Thoracic aorta (tissue), 2 donors: ENCODE data around the gene LPAR3. TPM values are rescaled to one million over a fixed set of nuclear protein-coding genes. Genes with fewer than 3 reads are reported as not detected.

Experiments
- ATAC-seq: fragments of 150-250 bp; one replicate; pipeline ENCODE4 v1.8.0; 2017; ENCODE audit warnings: low read depth; ENCODE audit not compliant: insufficient number of reproducible peaks, low FRiP score
- DNase-seq: peaks from one replicate; pipeline ENCODE4 v3.0.0-alpha.2; 2020; ENCODE audit warnings: low spot score
- H3K27ac ChIP-seq, 2 donors: fragments of 200-600 bp; sonication (generic); 1 replicate in 1 of 2; 2 replicates in 1 of 2; pipeline ENCODE4 v1.5.1; 2016; ENCODE audit warnings: mild to moderate bottlenecking in 2 of 2, moderate library complexity in 2 of 2
- H3K27me3 ChIP-seq: fragments of 200-600 bp; sonication (generic); replicated peaks from 2 replicates; pipeline ENCODE4 v1.6.0; 2016; ENCODE audit warnings: mild to moderate bottlenecking; ENCODE audit not compliant: insufficient read depth
- H3K36me3 ChIP-seq: fragments of 200-600 bp; sonication (generic); one replicate; pipeline ENCODE4 v1.5.1; 2016
- H3K4me1 ChIP-seq, 2 donors: fragments of 200-600 bp; sonication (generic); 1 replicate in 1 of 2; 2 replicates in 1 of 2; pipeline versions ENCODE4 v1.5.1 to v1.6.0; 2016; ENCODE audit warnings: low read depth in 2 of 2, mild to moderate bottlenecking in 1 of 2; ENCODE audit not compliant: control insufficient read depth in 1 of 2
- H3K4me3 ChIP-seq: fragments of 200-600 bp; sonication (generic); 2 replicates; pipeline ENCODE4 v1.5.1; 2016; ENCODE audit warnings: mild to moderate bottlenecking
- H3K9me3 ChIP-seq: fragments of 200-600 bp; sonication (generic); 2 replicates; pipeline ENCODE4 v1.5.1; 2016
- total RNA-seq, 2 donors: library from RNA; depleted of rRNA; stranded (reverse); fragments of >200 nt; gene quantifications; one replicate each; pipeline versions ENCODE4 v1.1.0 to v1.2.3, GENCODE V29; 2016
- TF ChIP-seq, protein P1 (sequence below): fragments of 200-600 bp; sonication (generic); IDR thresholded peaks from one replicate; pipeline ENCODE4 v1.5.1; 2019; ENCODE audit warnings: antibody characterized with exemption

Gene LPAR3
- total RNA-seq, 2 donors from 2014 or later = 1.1 to 2.7 TPM

DNA sequence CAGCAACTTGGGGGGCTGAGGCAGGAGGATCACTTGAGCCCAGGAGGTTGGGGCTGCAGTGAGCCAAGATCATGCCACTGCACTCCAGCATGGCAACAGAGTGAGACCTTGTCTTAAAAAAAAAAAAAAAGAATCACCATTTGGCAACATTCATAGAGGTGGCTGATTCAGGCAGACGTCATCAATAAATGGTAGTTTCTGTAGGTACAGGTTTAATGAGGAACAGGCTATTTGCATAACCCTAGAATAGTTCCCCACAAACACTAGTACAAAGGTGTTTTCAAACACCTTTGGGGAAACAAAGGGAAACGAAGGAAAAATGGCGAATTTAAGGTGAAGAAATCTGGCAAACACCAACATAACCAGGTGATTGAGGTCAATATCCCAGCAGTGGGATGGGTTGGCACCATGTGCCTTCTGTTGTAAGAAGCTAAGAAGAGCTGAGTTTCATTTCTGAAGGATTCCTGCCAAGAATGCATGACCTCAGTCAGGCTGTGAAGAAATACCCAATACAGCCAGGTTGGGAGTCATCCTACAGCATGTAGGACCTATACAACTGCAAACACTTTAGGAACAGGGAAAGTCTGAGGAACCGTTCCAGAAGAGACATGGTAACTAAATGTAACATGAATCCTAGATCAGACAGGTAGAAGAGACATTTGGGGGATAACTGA, 5.6 kb downstream of the LPAR3 start:
- ATAC-seq = no peak
- no peak for DNase-seq
- H3K4me3 ChIP-seq = no peak overlapping the region
- H3K27ac ChIP-seq = no peak overlapping the region
- peaks cover under 1% of the 10 kb centered on the region in 2 donors for H3K4me1 ChIP-seq
- H3K9me3 ChIP-seq = no peaks in the 10 kb centered on the region
- TF ChIP-seq, protein P1, sequence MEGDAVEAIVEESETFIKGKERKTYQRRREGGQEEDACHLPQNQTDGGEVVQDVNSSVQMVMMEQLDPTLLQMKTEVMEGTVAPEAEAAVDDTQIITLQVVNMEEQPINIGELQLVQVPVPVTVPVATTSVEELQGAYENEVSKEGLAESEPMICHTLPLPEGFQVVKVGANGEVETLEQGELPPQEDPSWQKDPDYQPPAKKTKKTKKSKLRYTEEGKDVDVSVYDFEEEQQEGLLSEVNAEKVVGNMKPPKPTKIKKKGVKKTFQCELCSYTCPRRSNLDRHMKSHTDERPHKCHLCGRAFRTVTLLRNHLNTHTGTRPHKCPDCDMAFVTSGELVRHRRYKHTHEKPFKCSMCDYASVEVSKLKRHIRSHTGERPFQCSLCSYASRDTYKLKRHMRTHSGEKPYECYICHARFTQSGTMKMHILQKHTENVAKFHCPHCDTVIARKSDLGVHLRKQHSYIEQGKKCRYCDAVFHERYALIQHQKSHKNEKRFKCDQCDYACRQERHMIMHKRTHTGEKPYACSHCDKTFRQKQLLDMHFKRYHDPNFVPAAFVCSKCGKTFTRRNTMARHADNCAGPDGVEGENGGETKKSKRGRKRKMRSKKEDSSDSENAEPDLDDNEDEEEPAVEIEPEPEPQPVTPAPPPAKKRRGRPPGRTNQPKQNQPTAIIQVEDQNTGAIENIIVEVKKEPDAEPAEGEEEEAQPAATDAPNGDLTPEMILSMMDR = no peak
- H3K27me3 ChIP-seq = no peaks in the 10 kb centered on the region
- no peaks in the 10 kb centered on the region for H3K36me3 ChIP-seq

DNA sequence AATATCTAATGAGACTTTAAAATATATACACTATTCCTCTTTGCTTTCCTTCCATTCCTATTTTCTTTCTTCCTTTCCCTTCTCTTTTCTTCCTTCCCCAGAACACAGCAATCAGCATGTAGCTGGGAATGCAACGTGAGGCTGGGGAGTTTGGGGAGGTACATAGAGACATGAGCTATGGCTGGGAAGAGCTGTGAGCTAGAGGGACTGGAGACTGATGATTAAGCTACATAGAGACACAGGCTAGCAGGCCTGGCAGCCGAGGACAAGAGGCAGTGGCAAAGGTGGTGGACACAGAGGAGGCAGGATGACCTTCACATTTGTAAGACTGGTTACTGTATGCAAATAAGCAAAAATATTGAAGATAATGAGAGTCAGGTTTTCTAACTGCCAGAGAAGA, 7.5 kb downstream of the LPAR3 start:
- H3K4me1 ChIP-seq = no peaks in the 10 kb centered on the region
- no peak for DNase-seq
- H3K27ac ChIP-seq = no peak overlapping the region
- H3K4me3 ChIP-seq = no peak overlapping the region
- no peaks in the 10 kb centered on the region for H3K36me3 ChIP-seq
- no peaks in the 10 kb centered on the region for H3K27me3 ChIP-seq
- no peaks in the 10 kb centered on the region for H3K9me3 ChIP-seq
- ATAC-seq = no peak
- TF ChIP-seq, protein P1 = no peak

DNA sequence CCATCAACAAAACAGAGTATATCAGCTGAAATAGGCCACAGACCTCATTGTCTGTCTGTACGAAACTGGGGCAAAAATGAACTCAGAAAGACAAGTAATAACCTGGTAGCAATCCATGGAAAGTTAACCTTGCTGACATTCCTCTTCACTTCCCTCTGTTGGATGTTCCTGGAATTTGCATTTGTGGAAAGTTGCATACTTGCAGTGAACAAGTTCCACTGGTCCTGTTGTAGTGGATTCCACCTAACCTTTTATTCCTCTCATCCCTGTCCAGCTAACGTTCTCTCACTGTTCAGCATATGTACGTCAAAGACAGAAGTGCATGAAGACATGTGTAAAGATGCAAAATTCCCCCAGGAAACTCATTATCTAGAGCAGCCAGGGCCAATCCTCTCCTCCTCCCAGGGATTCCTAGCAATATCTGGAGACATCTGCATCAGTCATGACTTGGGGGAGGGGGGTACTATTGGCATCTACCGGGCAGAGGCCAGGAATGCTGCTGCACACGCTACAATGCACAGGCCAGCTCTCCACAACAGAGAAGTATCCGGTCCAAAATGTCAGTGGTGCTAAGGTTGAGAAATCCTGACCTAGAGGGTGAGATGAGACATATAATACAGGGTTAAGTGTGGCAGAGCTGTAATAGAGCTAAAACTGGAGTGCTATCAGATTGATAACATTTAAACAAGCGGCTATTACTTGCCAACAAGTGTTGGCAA, 8.2 kb downstream of the LPAR3 start:
- no peaks in the 10 kb centered on the region for H3K36me3 ChIP-seq
- ATAC-seq = no peak
- no peaks in the 10 kb centered on the region for H3K4me1 ChIP-seq
- TF ChIP-seq, protein P1 = no peak
- DNase-seq = no peak
- H3K9me3 ChIP-seq = no peaks in the 10 kb centered on the region
- no peak overlapping the region for H3K27ac ChIP-seq
- no peaks in the 10 kb centered on the region for H3K27me3 ChIP-seq
- no peak overlapping the region for H3K4me3 ChIP-seq

DNA sequence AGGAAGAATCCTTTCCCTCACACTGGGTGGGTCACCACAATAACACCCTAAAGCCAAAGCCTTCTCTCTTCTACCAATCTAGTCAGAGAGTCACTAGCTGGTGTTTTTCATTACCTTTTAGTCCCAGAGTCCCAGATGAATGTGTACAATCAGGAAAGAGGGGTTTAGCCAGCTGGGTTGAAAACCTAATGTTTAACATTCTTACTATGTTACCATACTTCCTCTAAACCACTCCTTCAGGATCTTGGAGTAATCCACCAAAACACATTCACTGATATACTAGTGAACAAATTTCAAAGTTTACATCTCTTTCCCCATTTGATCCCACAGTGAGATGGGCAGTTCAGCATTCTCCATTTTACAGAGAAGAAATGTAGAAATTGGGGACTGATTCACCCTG, 9.7 kb downstream of the LPAR3 start:
- TF ChIP-seq, protein P1 = no peak
- no peaks in the 10 kb centered on the region for H3K9me3 ChIP-seq
- H3K36me3 ChIP-seq = no peaks in the 10 kb centered on the region
- H3K27me3 ChIP-seq = no peaks in the 10 kb centered on the region
- no peak overlapping the region for H3K27ac ChIP-seq
- H3K4me1 ChIP-seq = no peaks in the 10 kb centered on the region
- DNase-seq (no peak), ATAC-seq (no peak)
- no peak overlapping the region for H3K4me3 ChIP-seq

DNA sequence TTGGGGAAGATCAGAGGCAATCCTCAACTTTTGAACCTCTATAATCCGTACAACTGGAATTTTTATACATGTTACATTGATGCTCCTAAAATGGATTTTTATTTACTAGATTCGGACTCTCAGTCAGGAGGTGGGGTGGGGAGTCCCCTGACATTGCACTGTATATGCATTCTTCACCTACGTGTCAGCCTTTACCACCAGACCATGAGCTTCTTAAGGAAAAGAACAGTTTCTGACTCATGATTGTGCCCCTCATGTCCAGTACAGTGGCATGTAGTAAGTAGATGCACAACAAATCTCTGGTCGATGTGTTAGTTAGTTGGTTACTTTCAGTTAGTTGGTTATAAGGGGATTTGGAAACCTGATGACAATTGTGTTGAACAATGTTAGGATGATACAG, 15.4 kb downstream of the LPAR3 start:
- TF ChIP-seq, protein P1 = no peak
- no peak overlapping the region for H3K4me3 ChIP-seq

More for the DNA sequence above, 15.4 kb downstream of the LPAR3 start:
- Histone ChIP-seq H3K9me3 (no peaks in the 10 kb centered on the region), H3K4me1 (no peaks in the 10 kb centered on the region), H3K27me3 (no peaks in the 10 kb centered on the region), H3K27ac (no peak overlapping the region), H3K36me3 (no peaks in the 10 kb centered on the region)
- DNase-seq (no peak), ATAC-seq (no peak)
